KMS-11 (cell line): Measurements from ENCODE around the gene PCBD2.

ENCODE experiments used
- H2AFZ ChIP-seq: fragments of 200-600 bp; sonication (generic); 2 replicates; pipeline ENCODE4 v1.6.1; 2016; ENCODE audit warnings: antibody characterized with exemption, mixed run types, low read depth
- H3K27ac ChIP-seq: fragments of 200-600 bp; sonication (generic); 2 replicates; pipeline ENCODE4 v1.6.1; 2016; ENCODE audit warnings: mild to moderate bottlenecking, mixed run types
- H3K27me3 ChIP-seq: fragments of 200-600 bp; sonication (generic); 2 replicates; pipeline ENCODE4 v1.6.1; 2017; ENCODE audit warnings: mild to moderate bottlenecking, low read depth, mixed run types, moderate library complexity; ENCODE audit not compliant: insufficient read depth
- H3K36me3 ChIP-seq: fragments of 200-600 bp; sonication (generic); 2 replicates; pipeline ENCODE4 v1.6.1; 2017; ENCODE audit warnings: mild to moderate bottlenecking, mixed run types; ENCODE audit not compliant: insufficient read depth
- H3K4me1 ChIP-seq: fragments of 200-600 bp; sonication (generic); 2 replicates; pipeline ENCODE4 v1.6.1; 2016; ENCODE audit warnings: mild to moderate bottlenecking, low read depth, mixed run types; ENCODE audit not compliant: poor library complexity, severe bottlenecking
- H3K4me2 ChIP-seq: fragments of 200-600 bp; sonication (generic); 2 replicates; pipeline ENCODE4 v1.7.0; 2016; ENCODE audit warnings: mild to moderate bottlenecking, mixed run types
- H3K4me3 ChIP-seq: fragments of 200-600 bp; sonication (generic); IDR thresholded peaks from 2 replicates; pipeline ENCODE4 v1.6.1; 2017; ENCODE audit warnings: low read depth, low read length, mixed read lengths; ENCODE audit not compliant: insufficient read depth
- H3K79me2 ChIP-seq: fragments of 200-600 bp; sonication (generic); 2 replicates; pipeline ENCODE4 v1.6.1; 2016; ENCODE audit warnings: low read depth, mixed run types; ENCODE audit not compliant: insufficient read depth
- H3K9ac ChIP-seq: fragments of 200-600 bp; sonication (generic); 2 replicates; pipeline ENCODE4 v1.6.1; 2016; ENCODE audit warnings: mild to moderate bottlenecking, mixed run types
- H4K20me1 ChIP-seq: fragments of 200-600 bp; sonication (generic); 2 replicates; pipeline ENCODE4 v1.6.1; 2016; ENCODE audit warnings: mild to moderate bottlenecking, mixed run types; ENCODE audit not compliant: insufficient read depth
- CTCF ChIP-seq: fragments of 200-600 bp; sonication (generic); conservative IDR thresholded peaks from 2 replicates; pipeline ENCODE4 v1.6.1; 2017; ENCODE audit warnings: low read depth, mild to moderate bottlenecking, antibody characterized with exemption, low read length, moderate library complexity, mixed read lengths

PCBD2 gene

GRCh38 chr5:134891473-134891872, 13.5 kb upstream of the PCBD2 start:
- Histone ChIP-seq H3K4me1 (peaks cover 21% of the 10 kb centered on the region), H4K20me1 (no peaks in the 10 kb centered on the region), H3K79me2 (peaks cover 15% of the 10 kb centered on the region; the same call in 1 of the 2 replicates), H3K4me3 (no peak overlapping the region), H2AFZ (no peak overlapping the region), H3K4me2 (no peak overlapping the region), H3K27me3 (no peaks in the 10 kb centered on the region), H3K36me3 (no peaks in the 10 kb centered on the region), H3K27ac (no peak overlapping the region), H3K9ac (no peak overlapping the region)
- TF ChIP-seq CTCF, result no peak

GRCh38 chr5:134892282-134892681, 12.6 kb upstream of the PCBD2 start:
- Histone ChIP-seq H3K79me2 (peaks cover 12% of the 10 kb centered on the region; the same call in 1 of the 2 replicates), H3K36me3 (no peaks in the 10 kb centered on the region)

GRCh38 chr5:134892926-134893325, 12.0 kb upstream of the PCBD2 start:
- Histone ChIP-seq H4K20me1 (no peaks in the 10 kb centered on the region), H3K27me3 (no peaks in the 10 kb centered on the region), H3K36me3 (no peaks in the 10 kb centered on the region), H3K27ac (no peak overlapping the region), H3K9ac (no peak overlapping the region), H2AFZ (no peak overlapping the region), H3K4me3 (no peak overlapping the region), H3K4me2 (no peak overlapping the region), H3K79me2 (peaks cover 6% of the 10 kb centered on the region; the same call in 1 of the 2 replicates), H3K4me1 (peaks cover 8% of the 10 kb centered on the region)
- TF ChIP-seq CTCF, result no peak

More at GRCh38 chr5:134892282-134892681, 12.6 kb upstream of the PCBD2 start:
- Histone ChIP-seq H3K9ac (no peak overlapping the region), H3K4me3 (no peak overlapping the region), H3K4me1 (peaks cover 13% of the 10 kb centered on the region), H4K20me1 (no peaks in the 10 kb centered on the region), H3K27ac (no peak overlapping the region), H2AFZ (no peak overlapping the region), H3K4me2 (no peak overlapping the region), H3K27me3 (no peaks in the 10 kb centered on the region)
- no peak for TF ChIP-seq CTCF

- Histone ChIP-seq H3K27ac (no peak overlapping the region), H4K20me1 (no peaks in the 10 kb centered on the region), H3K4me3 (no peak overlapping the region), H3K4me2 (no peak overlapping the region), H3K36me3 (no peaks in the 10 kb centered on the region), H3K9ac (no peak overlapping the region), H3K27me3 (no peaks in the 10 kb centered on the region), H2AFZ (no peak overlapping the region), H3K79me2 (no peaks in the 10 kb centered on the region), H3K4me1 (peaks cover 8% of the 10 kb centered on the region)
- no peak for TF ChIP-seq CTCF
Measured at GRCh38 chr5:134893748-134894505, 11.0 kb upstream of the PCBD2 start.
